ENCODE measurements around the gene KCNV2.

KCNV2 gene

DNA sequence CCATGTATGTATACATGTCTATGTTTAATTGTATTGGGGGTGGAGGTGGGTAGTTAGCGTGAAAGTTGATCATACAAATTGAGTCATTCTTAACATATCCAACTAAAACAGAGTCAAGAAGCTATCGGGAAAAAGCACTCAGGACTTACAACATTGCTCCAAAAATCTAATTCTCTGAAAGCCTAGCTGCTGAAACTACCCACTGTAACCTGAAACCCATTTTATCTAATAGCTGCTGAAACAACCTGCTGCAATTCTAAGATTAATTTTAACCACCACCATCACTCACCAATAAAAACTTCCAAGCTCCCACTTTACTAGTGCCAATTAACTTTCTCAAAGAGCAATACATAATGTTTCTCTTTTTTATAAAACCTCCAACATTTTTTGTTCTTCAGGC, 32.2 kb downstream of the KCNV2 start:
- in situ Hi-C loops (cut with MboI; ENCODE audit: low sequenced_read_pairs), result loop anchor here (25.0 kb wide), 1 partner anchor 512 kb away; no protein-coding TSS in a partner anchor

GRCh38 chr9:2755285-2755684, 38.0 kb downstream of the KCNV2 start:
- in situ Hi-C loops (cut with MboI; ENCODE audit: low sequenced_read_pairs), result no loop called here

DNA sequence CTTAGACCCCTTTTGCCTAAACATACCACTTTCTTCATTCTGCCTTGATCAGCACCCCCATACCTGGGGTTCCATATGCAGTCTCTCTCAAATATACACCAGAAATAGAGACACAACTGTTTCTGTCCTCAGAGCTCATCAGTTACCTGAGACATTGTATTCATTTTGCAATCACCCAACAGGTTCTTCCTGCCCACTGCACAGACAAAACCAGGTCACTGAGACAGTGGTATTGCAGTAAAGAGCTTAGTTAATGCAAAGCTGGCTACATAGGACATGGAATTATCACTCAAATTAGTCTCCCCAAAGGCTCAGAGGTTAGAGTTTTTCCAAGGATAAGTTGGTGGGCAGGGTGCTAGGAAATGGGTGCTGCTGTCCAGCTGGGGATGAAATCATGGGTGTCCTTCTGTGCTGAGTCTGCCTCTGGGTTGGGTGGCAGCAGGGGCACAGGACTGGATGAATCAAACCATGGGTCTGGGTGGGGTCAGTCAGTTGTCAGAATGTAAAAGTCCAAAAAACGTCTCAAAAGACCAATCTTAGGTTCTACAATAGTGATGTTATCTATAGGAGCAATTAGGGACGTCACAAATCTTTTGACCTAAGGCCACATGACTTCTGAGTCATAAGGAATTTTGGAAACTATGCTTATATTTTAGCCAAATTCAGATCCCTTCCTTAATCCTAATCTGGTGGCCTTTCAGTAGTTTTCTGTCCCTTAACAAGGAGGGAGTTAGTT, 41.0 kb downstream of the KCNV2 start:
- in situ Hi-C loops (cut with MboI; ENCODE audit: low sequenced_read_pairs), result no loop called here

DNA sequence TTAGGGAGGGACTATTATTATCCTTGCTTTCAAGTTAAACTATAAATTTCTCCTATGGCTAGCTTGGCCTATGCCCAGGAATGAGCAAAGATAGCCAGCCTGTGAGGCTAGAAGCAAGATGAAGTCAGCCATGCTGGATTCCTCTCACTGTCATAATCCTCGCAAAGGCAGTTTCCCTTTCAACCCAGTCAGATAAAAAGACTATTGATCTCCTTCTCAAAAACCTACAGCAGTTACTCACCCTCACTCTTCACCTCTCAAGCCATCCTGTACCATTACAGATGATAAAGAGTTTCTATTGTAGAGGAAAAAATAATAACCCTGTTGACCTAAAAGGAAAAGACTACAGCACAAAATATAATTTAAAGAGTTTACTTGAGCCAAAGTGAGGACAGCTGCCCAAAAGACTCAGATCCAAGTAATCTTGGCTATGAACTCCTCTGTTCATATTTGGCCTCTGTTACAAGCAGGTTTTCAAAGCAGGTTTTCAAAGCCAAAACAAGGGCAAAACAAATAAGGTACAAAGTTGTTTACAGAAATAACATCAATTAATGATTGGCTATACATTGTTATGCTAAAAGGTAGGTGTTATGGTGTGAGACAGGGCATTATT, 41.7 kb downstream of the KCNV2 start:
- in situ Hi-C loops (cut with MboI; ENCODE audit: low sequenced_read_pairs), result no loop called here

- in situ Hi-C loops (cut with MboI; ENCODE audit: low sequenced_read_pairs), result no loop called here
Measured at GRCh38 chr9:2761424-2761823, 44.1 kb downstream of the KCNV2 start.

DNA sequence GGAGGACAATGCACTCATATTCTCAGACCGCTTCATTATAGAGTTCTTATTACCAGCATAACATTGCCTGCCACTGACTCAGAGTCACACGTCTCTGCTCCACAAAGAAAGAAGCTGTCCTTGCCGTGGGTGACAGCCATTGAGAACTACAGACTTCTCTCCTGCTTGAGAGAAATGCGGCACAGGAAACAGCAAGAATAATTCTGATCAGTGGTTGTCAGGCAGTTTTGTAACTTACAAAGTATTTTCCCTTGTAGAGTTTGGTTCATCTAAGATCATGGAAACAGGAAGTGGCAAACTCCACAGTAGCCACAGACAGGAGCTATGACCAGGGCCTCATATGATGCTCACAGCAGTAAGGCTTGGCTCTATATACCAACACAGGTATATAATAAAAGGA, 47.0 kb downstream of the KCNV2 start:
- in situ Hi-C loops (cut with MboI; ENCODE audit: low sequenced_read_pairs), result no loop called here

DNA sequence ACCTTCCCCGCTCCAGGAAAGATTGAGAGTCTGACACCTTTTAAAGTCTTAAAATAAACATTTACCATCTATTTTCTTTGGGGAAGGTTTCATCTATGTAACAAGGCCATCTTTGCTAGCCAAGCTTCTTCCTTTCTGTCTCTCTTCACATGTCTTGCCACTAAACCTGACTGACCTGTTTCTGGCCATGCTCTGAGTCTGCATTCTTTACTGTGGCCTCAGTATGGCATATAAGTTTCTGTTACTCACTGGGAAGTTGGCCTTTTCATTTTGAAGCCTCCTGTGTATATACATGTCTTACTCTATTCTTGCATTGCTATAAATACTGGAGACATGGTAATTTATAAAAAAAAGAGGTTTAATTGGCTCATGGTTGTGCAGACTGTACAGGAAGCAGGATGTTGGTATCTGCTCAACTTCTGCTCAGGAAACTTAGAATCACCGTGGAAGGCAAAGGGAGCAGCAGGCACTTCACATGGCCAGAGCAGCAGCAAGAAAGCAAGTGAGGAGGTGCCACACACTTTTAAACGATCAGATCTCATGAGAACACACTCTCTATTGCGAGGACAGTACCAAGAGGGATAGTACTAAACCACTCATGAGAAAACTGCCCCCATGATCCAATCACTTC, 48.1 kb downstream of the KCNV2 start:
- in situ Hi-C loops (cut with MboI; ENCODE audit: low sequenced_read_pairs), result no loop called here

DNA sequence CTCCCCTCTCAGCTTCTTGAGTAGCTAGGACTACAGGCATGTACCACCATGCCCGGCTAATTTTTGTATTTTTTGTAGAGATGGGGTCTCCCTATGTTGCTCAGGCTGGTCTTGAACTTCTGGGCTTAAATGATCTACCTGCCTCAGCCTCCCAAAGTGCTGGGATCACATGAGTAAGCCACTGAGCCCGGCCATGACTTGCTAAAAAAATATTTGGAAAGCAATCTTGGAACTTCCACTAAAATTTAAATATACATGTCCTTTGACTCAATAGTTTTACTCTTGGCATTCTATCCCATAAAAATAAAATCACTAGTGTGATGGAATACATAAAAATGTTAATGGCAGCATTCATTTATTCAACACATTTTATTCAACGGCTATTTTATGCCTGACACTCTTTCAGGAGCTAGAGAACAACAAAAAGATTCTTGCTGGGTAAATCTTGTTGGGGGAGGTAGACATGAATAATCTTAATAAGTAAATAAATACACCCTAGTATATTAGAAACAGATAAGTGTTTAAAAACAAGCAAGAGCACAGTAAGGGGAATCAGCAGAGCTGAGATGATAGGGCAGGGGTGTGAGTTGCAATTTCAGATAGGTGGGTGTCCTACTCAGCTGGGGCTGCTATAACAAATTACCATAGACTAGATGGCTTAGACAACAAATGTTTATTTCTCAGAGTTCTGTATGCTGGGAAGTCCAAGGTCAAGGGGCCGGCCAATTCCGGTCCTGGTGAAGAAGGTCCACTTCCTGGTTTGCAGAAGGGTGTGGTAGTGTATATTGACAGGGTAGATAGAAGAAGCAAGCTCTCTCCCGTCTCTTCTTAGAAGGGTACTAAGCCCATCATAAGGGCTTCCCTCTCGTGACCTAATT, 50.7 kb downstream of the KCNV2 start:
- in situ Hi-C loops (cut with MboI; ENCODE audit: low sequenced_read_pairs), result no loop called here

GRCh38 chr9:2771087-2771486, 53.8 kb downstream of the KCNV2 start:
- in situ Hi-C loops (cut with MboI; ENCODE audit: low sequenced_read_pairs), result no loop called here

DNA sequence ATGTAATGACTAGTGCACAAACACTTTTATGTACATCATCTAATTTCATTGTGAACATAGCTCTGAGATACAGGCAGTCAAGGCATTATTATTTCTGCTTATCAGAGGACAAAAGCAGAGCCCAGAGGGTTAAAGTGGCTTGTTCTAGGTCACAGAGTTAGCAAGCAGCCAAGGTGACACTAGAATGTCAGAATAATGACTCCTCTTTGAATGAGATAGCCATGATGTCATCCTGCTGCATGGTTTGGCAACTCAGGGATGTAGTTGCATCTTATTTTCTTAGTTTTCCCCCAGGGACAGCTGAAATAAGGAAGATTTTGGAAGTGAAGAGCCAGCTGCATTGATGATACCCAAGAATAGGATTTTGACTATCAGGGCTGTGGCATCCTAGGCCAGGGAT, 54.4 kb downstream of the KCNV2 start:
- in situ Hi-C loops (cut with MboI; ENCODE audit: low sequenced_read_pairs), result no loop called here

- in situ Hi-C loops (cut with MboI; ENCODE audit: low sequenced_read_pairs), result no loop called here
Measured at GRCh38 chr9:2777454-2777853, 60.1 kb downstream of the KCNV2 start.

- in situ Hi-C loops (cut with MboI; ENCODE audit: low sequenced_read_pairs), result no loop called here
Measured at GRCh38 chr9:2778816-2779215, 61.5 kb downstream of the KCNV2 start.

Measured in HL-60/S4 (cell line).